HepG2 (cell line): ENCODE results near the gene ANKRD29. TPM values are rescaled to one million over a fixed set of nuclear protein-coding genes. Genes with fewer than 3 reads are reported as not detected.

Experiments
- ETV5 ChIP-seq: IDR thresholded peaks from 2 replicates; pipeline ENCODE4 v1.6.1; 2018; ENCODE audit warnings: missing biosample characterization, missing genetic modification reagents, inconsistent platforms, borderline replicate concordance
- GABPA ChIP-seq, 2 experiments: IDR thresholded peaks; 2 replicates each; pipeline ENCODE4 v1.6.1; 2011 to 2016; ENCODE audit warnings: low read depth in 2 of 2, low read length in 1 of 2, missing biosample characterization in 1 of 2, missing genetic modification characterization in 1 of 2
- HNRNPUL1 ChIP-seq: fragments of 200-400 bp; formaldehyde crosslinking; IDR thresholded peaks from 2 replicates; pipeline ENCODE4 v1.6.1; 2017; ENCODE audit warnings: low read depth, mild to moderate bottlenecking, low read length, moderate library complexity
- HOXA5 ChIP-seq: sonication (generic); formaldehyde crosslinking; IDR thresholded peaks from 2 replicates; pipeline ENCODE4 v1.4.0; 2020; ENCODE audit warnings: missing genetic modification reagents
- MAZ ChIP-seq, 2 experiments: sonication (generic) in 1 of 2; formaldehyde crosslinking in 1 of 2; IDR thresholded peaks; 2 replicates each; pipeline versions ENCODE4 v1.5.0 to v1.6.1; 2012 to 2020; ENCODE audit warnings: low read depth in 2 of 2, mild to moderate bottlenecking in 2 of 2, borderline replicate concordance in 1 of 2, improper control_type of control experiment in 1 of 2, low read length in 1 of 2, missing genetic modification reagents in 1 of 2, moderate library complexity in 1 of 2
- MED13 ChIP-seq: sonication (generic); formaldehyde crosslinking; IDR thresholded peaks from 2 replicates; pipeline ENCODE4 v1.5.0; 2020; ENCODE audit warnings: missing genetic modification reagents
- NFKB2 ChIP-seq: sonication (generic); formaldehyde crosslinking; IDR thresholded peaks from 2 replicates; pipeline ENCODE4 v1.4.0; 2020; ENCODE audit warnings: missing genetic modification reagents, borderline replicate concordance
- RFX5 ChIP-seq: IDR thresholded peaks from 2 replicates; pipeline ENCODE4 v1.6.1; 2011; ENCODE audit warnings: low read depth, low read length, improper control_type of control experiment
- SALL2 ChIP-seq: sonication (generic); formaldehyde crosslinking; IDR thresholded peaks from 2 replicates; pipeline ENCODE4 v1.8.1; 2023; ENCODE audit warnings: mild to moderate bottlenecking, missing genetic modification reagents, inconsistent platforms
- THAP11 ChIP-seq: IDR thresholded peaks from 2 replicates; pipeline ENCODE4 v1.6.1; 2016; ENCODE audit warnings: missing biosample characterization, missing genetic modification reagents
- ZNF24 ChIP-seq: fragments of 450-650 bp; IDR thresholded peaks from 2 replicates; pipeline ENCODE4 v1.6.1; 2017; ENCODE audit warnings: antibody characterized with exemption, mild to moderate bottlenecking
- ZNF253 ChIP-seq: sonication (generic); formaldehyde crosslinking; IDR thresholded peaks from 2 replicates; pipeline ENCODE4 v1.8.0; 2022; ENCODE audit warnings: mild to moderate bottlenecking, missing genetic modification reagents, borderline replicate concordance
- ZNF317 ChIP-seq: sonication (generic); formaldehyde crosslinking; IDR thresholded peaks from 2 replicates; pipeline ENCODE4 v1.5.0; 2020; ENCODE audit warnings: mild to moderate bottlenecking, missing genetic modification reagents
- ZNF552 ChIP-seq: sonication (generic); formaldehyde crosslinking; IDR thresholded peaks from 2 replicates; pipeline ENCODE4 v1.9.0; 2022; ENCODE audit warnings: missing genetic modification reagents, mild to moderate bottlenecking, borderline replicate concordance
- polyA plus RNA-seq, 8 experiments: library from polyadenylated mRNA; depleted of rRNA in 3 of 8; stranded (reverse) in 7 of 8; unstranded in 1 of 8; fragments of >200 nt; fragmentation: Illumina TruSeq in 4 of 8; extraction: Trizol in 4 of 8; gene quantifications; 2 replicates each; pipeline versions ENCODE4 v1.2.1 to v1.2.3, GENCODE V29; 2011 to 2016; ENCODE audit warnings: low read depth in 4 of 8, missing spikeins in 1 of 8, mixed read lengths in 1 of 8; ENCODE audit not compliant: insufficient read depth in 1 of 8
- total RNA-seq, 5 experiments: library from RNA; depleted of rRNA; stranded (reverse); fragments of >200 nt; fragmentation: Illumina TruSeq; extraction: Trizol; gene quantifications; 2 replicates each; pipeline ENCODE4 v1.2.3, GENCODE V29; 2016; ENCODE audit warnings: low read depth in 1 of 5
- TF ChIP-seq, protein P1 (sequence below): sonication (generic); formaldehyde crosslinking; IDR thresholded peaks from 2 replicates; pipeline ENCODE4 v1.4.0; 2020; ENCODE audit warnings: missing genetic modification reagents, mild to moderate bottlenecking, borderline replicate concordance
- TF ChIP-seq, protein P2 (sequence below): IDR thresholded peaks from 2 replicates; pipeline ENCODE4 v1.6.1; 2016; ENCODE audit warnings: mild to moderate bottlenecking
- TF ChIP-seq, protein P3 (sequence below): sonication (generic); formaldehyde crosslinking; conservative IDR thresholded peaks from 2 replicates; pipeline ENCODE4 v1.4.0; 2020; ENCODE audit warnings: missing genetic modification reagents
- TF ChIP-seq, protein P4 (sequence below): sonication (generic); formaldehyde crosslinking; conservative IDR thresholded peaks from 2 replicates; pipeline ENCODE4 v1.8.1; 2023; ENCODE audit warnings: missing genetic modification reagents
- TF ChIP-seq, protein P5 (sequence below): sonication (generic); formaldehyde crosslinking; IDR thresholded peaks from 2 replicates; pipeline ENCODE4 v1.5.0; 2020; ENCODE audit warnings: missing genetic modification reagents, mild to moderate bottlenecking, borderline replicate concordance
- TF ChIP-seq, protein P6 (sequence below): sonication (generic); formaldehyde crosslinking; IDR thresholded peaks from 2 replicates; pipeline ENCODE4 v1.5.0; 2020; ENCODE audit warnings: missing genetic modification reagents

The ANKRD29 gene
- total and polyA plus RNA-seq, 2 of the 13 experiments (the other 11 are each of a cell fraction or from before 2014, with no cell fraction given): not detected

DNA sequence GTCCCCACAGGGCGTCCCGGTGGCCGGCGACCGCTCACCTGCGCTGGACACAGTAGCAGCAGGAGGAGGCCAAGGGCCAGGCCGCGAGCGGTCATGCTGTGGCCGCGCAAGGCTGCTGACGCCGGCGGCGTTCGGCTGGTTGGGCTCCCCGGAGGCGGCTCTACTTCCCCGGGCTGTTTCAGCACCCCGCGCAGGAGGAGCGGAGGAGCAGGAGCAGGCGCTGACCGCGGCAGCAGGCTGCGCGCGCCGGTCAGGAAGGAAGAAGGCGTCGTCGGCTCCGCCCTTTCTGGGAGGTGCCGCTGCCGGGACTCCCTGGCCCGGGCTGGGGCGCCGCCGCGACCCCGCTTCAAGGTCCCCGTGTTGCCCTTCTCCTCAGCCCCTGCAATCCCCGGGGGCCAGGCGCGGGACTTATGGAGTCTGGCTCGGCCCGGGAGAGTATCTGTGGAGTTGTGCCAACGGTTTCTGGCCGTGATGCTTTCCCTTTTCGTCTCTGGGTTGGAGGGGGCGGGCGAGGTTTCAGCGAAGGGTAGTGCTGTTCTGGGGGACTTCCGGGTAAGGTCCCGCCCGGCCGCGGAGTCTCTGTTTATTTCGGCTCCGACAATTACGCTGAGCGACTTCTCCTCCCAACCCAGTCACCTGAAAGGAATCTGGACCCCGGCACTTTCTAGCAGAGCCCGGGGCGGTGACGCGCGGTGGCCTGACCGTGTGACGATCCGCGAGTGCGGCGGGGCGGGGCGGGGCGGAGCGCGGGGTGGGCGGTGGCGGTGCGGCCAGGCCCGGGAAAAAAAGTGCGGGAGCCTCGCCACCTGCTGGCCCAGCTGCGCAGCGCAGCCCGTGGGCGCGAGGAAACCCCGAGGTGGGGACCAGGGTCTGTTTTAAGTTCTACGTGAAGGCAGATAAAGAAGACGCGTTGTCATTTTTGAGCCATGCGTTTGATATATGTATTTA, 76.2 kb downstream of the ANKRD29 start, which contains the start of gene NPC1 (continued):
- TF ChIP-seq, protein P1, sequence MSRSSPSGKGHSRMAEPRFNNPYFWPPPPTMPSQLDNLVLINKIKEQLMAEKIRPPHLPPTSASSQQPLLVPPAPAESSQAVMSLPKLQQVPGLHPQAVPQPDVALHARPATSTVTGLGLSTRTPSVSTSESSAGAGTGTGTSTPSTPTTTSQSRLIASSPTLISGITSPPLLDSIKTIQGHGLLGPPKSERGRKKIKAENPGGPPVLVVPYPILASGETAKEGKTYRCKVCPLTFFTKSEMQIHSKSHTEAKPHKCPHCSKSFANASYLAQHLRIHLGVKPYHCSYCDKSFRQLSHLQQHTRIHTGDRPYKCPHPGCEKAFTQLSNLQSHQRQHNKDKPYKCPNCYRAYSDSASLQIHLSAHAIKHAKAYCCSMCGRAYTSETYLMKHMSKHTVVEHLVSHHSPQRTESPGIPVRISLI: peak; percentile 30; the same call in 1 of the 2 replicates
- TF ChIP-seq RFX5 (no peak), HNRNPUL1 (no peak), ZNF552 (CRISPR knock-in tag) (0 out of 2 replicates have a peak, but pooled peaks have one; percentile 15), SALL2 (CRISPR knock-in tag) (peak; percentile 70; the same call in 1 of the 2 replicates), ETV5 (CRISPR knock-in tag) (peak; percentile 59; the same call in 1 of the 2 replicates), GABPA (IDR thresholded peaks at IDR 0.05; ENCODE audit: low read depth, low read length) (peak; percentile 40), GABPA (CRISPR knock-in tag; IDR thresholded peaks at IDR 0.05; ENCODE audit: low read depth) (peak; percentile 70), ZNF317 (CRISPR knock-in tag) (peak; percentile 62; the same call in 1 of the 2 replicates), MED13 (0 out of 2 replicates have a peak, but pooled peaks have one; percentile 20), NFKB2 (CRISPR knock-in tag) (peak; percentile 46; the same call in 1 of the 2 replicates), THAP11 (CRISPR knock-in tag) (peak; percentile 44; the same call in 1 of the 2 replicates), HOXA5 (CRISPR knock-in tag) (no peak; the same call in none of the 2 replicates), ZNF253 (no peak), ZNF24 (no peak), MAZ (IDR thresholded peaks at IDR 0.05; ENCODE audit: borderline replicate concordance, low read depth, low read length) (peak; percentile 38; the same call in 1 of the 2 replicates), MAZ (CRISPR knock-in tag; IDR thresholded peaks at IDR 0.05; ENCODE audit: low read depth) (peak; percentile 78; the same call in 1 of the 2 replicates)
- TF ChIP-seq, protein P2, sequence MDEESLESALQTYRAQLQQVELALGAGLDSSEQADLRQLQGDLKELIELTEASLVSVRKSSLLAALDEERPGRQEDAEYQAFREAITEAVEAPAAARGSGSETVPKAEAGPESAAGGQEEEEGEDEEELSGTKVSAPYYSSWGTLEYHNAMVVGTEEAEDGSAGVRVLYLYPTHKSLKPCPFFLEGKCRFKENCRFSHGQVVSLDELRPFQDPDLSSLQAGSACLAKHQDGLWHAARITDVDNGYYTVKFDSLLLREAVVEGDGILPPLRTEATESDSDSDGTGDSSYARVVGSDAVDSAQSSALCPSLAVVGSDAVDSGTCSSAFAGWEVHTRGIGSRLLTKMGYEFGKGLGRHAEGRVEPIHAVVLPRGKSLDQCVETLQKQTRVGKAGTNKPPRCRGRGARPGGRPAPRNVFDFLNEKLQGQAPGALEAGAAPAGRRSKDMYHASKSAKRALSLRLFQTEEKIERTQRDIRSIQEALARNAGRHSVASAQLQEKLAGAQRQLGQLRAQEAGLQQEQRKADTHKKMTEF (CRISPR knock-in tag): peak; percentile 80; the same call in 1 of the 2 replicates
- TF ChIP-seq, protein P3, sequence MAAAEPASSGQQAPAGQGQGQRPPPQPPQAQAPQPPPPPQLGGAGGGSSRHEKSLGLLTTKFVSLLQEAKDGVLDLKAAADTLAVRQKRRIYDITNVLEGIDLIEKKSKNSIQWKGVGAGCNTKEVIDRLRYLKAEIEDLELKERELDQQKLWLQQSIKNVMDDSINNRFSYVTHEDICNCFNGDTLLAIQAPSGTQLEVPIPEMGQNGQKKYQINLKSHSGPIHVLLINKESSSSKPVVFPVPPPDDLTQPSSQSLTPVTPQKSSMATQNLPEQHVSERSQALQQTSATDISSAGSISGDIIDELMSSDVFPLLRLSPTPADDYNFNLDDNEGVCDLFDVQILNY: peak; percentile 42; the same call in 1 of the 2 replicates
- TF ChIP-seq, protein P4, sequence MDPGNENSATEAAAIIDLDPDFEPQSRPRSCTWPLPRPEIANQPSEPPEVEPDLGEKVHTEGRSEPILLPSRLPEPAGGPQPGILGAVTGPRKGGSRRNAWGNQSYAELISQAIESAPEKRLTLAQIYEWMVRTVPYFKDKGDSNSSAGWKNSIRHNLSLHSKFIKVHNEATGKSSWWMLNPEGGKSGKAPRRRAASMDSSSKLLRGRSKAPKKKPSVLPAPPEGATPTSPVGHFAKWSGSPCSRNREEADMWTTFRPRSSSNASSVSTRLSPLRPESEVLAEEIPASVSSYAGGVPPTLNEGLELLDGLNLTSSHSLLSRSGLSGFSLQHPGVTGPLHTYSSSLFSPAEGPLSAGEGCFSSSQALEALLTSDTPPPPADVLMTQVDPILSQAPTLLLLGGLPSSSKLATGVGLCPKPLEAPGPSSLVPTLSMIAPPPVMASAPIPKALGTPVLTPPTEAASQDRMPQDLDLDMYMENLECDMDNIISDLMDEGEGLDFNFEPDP: 0 out of 2 replicates have a peak, but pooled peaks have one; percentile 17
- TF ChIP-seq, protein P5, sequence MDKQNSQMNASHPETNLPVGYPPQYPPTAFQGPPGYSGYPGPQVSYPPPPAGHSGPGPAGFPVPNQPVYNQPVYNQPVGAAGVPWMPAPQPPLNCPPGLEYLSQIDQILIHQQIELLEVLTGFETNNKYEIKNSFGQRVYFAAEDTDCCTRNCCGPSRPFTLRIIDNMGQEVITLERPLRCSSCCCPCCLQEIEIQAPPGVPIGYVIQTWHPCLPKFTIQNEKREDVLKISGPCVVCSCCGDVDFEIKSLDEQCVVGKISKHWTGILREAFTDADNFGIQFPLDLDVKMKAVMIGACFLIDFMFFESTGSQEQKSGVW (CRISPR knock-in tag): no peak
- TF ChIP-seq, protein P6, sequence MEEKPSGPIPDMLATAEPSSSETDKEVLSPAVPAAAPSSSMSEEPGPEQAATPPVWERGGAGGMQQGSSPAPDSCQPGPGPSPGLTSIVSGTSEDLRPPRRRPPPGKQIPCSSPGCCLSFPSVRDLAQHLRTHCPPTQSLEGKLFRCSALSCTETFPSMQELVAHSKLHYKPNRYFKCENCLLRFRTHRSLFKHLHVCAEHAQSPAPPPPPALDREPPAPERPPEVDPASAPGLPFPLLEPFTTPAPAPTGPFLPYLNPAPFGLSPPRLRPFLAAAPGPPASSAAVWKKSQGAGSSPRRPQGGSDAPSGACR (CRISPR knock-in tag): no peak
